ENCODE measurements around the gene DGKQ.

Gene DGKQ

GRCh38 chr4:911221-911751 lies 62.1 kb downstream of the DGKQ start:
- peaks cover 24% of the 10 kb centered on the region for H3K36me3 Mint-ChIP-seq (ENCODE audit: low read depth)
- H3K4me1 Mint-ChIP-seq (ENCODE audit: low read depth), result peaks cover 14% of the 10 kb centered on the region
- peaks cover 4% of the 10 kb centered on the region for H3K9me3 Mint-ChIP-seq
- no peaks in the 10 kb centered on the region for H3K27me3 Mint-ChIP-seq
- H3K4me3 Mint-ChIP-seq, result no peak overlapping the region
- no peak overlapping the region for H3K27ac Mint-ChIP-seq

- Mint-ChIP-seq H3K36me3 (ENCODE audit: low read depth) (peaks cover 27% of the 10 kb centered on the region), H3K9me3 (peaks cover 4% of the 10 kb centered on the region), H3K27me3 (no peaks in the 10 kb centered on the region), H3K4me1 (ENCODE audit: low read depth) (peaks cover 7% of the 10 kb centered on the region), H3K27ac (no peak overlapping the region), H3K4me3 (no peak overlapping the region)
These were observed 62.8 kb downstream of the DGKQ start for GRCh38 chr4:910366-911091.

GRCh38 chr4:909821-910220 lies 63.5 kb downstream of the DGKQ start:
- H3K4me1 Mint-ChIP-seq (ENCODE audit: low read depth), result no peaks in the 10 kb centered on the region
- no peak overlapping the region for H3K4me3 Mint-ChIP-seq
- H3K9me3 Mint-ChIP-seq, result peaks cover 4% of the 10 kb centered on the region
- no peak overlapping the region for H3K27ac Mint-ChIP-seq
- H3K36me3 Mint-ChIP-seq (ENCODE audit: low read depth), result peaks cover 33% of the 10 kb centered on the region
- H3K27me3 Mint-ChIP-seq, result no peaks in the 10 kb centered on the region

GRCh38 chr4:909131-909571 lies 64.2 kb downstream of the DGKQ start:
- no peaks in the 10 kb centered on the region for H3K4me1 Mint-ChIP-seq (ENCODE audit: low read depth)
- no peak overlapping the region for H3K27ac Mint-ChIP-seq
- peaks cover 4% of the 10 kb centered on the region for H3K9me3 Mint-ChIP-seq
- peaks cover 35% of the 10 kb centered on the region for H3K36me3 Mint-ChIP-seq (ENCODE audit: low read depth)
- H3K4me3 Mint-ChIP-seq, result no peak overlapping the region
- H3K27me3 Mint-ChIP-seq, result no peaks in the 10 kb centered on the region

All from stimulated activated naive CD8-positive, alpha-beta T cell treated with anti-CD3 and anti-CD28 coated beads, Interleukin-15, Interleukin-2, amounts not matched to agents 100 ng/mL and 50 ng/mL, for 24 hours (primary cell).